ENCODE measurements around the gene SPEF1. TPM values are rescaled to one million over a fixed set of nuclear protein-coding genes. Genes with fewer than 3 reads are reported as not detected.

Gene SPEF1
- total RNA-seq, 2 donors from 2014 or later: 0.14 TPM; not detected in 1

- DNase-seq (no peak), ATAC-seq (no peak)
- intact Hi-C loops (cut with DNase I, micrococcal nuclease): no loop called here
Measured at GRCh38 chr20:3754276-3754630, 27.0 kb downstream of the SPEF1 start.

DNA sequence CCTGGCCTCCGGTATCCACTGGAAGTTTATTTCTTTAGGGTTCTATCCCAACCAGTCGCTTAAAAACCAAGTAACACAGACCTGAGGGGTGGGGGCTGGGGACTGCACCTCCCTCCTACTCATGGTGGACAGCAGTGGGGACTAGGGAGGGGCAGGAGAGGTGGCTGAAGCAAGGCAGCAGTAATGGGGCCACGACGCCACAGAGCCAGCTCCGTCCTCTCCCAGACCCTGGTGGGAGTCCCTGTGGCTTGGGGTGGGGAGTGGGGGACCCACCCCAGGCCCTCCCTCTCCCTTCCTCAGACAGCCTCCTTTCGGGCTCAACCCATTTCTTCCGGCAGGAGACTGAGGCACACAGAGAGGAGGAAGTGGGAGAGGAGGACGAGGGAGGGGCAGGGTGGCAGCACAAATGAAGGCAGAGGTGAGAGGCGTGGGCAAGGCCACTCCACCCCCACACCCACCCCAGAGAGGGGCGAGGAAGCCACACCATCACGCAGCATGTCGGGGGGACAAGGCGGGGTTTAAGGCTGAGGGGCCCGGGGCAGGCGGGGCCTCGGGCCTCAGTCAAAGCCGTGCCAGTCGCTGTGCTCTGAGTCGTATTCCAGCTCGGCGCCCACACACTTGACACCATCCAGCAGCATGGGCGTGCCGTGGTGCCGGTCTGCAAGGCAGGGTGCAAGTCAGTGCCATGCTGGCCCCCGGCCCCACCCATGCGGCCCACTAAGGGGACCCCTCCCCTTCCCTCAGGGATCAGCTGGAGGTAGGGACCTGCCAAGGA, 27.6 kb downstream of the SPEF1 start:
- intact Hi-C loops (cut with DNase I, micrococcal nuclease): no loop called here
- ATAC-seq: no peak
- DNase-seq: no peak

- peak; percentile 68 for ATAC-seq
- intact Hi-C loops (cut with DNase I, micrococcal nuclease): no loop called here
- peak in 1 of 2 donors; percentile 77 for DNase-seq
Measured at GRCh38 chr20:3753098-3753497, 28.1 kb downstream of the SPEF1 start.

GRCh38 chr20:3752386-3752759, 28.9 kb downstream of the SPEF1 start:
- ATAC-seq (peak; percentile 11), DNase-seq (no peak)
- intact Hi-C loops (cut with DNase I, micrococcal nuclease): no loop called here

GRCh38 chr20:3751675-3752385, 29.4 kb downstream of the SPEF1 start:
- intact Hi-C loops (cut with DNase I, micrococcal nuclease): no loop called here
- DNase-seq: peak; percentile 69 to 74
- ATAC-seq: peak; percentile 64

DNA sequence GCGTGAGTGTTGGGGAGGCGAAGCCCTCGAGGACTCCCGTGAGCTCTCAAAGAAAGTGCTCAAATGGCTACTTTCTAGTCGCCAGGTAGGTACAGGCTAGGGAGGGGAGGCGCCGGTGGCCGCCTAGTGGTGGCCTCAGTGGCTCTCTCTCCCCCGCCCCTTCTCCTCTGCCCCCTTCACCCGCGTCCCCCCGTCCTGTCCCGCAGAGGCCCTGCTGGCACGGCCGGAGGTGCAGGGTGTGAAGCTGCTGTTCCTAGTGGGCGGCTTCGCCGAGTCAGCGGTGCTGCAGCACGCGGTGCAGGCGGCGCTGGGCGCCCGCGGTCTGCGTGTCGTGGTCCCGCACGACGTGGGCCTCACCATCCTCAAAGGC, 30.0 kb downstream of the SPEF1 start:
- DNase-seq: no peak
- ATAC-seq: peak; percentile 1
- intact Hi-C loops (cut with DNase I, micrococcal nuclease): no loop called here

DNA sequence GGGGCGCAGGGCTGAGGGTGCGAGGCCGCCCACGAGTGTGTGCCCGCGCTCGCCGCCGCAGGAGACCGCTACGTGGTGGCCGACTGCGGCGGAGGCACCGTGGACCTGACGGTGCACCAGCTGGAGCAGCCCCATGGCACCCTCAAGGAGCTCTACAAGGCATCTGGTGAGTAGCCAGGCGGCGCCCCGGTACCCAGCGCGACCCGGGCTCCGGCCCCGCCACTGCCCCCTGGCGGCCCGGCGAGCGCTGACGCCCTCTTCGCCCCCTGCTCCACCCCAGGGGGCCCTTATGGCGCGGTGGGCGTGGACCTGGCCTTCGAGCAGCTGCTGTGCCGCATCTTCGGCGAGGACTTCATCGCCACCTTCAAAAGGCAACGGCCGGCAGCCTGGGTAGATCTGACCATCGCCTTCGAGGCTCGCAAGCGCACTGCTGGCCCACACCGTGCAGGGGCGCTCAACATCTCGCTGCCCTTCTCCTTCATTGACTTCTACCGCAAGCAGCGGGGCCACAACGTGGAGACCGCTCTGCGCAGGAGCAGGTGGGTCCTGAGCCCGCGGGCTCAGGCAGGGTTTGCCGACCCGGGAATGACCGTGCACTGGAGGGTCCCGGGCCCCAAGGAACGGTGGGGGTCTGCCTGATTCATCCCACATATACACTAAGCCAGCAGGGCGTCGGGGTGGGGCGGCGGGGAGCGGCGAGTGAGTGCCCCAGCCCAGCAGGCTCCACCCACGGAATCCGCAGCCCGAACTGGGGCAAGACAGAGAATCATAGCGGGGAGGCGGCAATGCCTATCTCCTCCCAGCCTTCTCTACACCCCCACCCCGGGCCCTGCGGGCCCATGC, 31.3 kb downstream of the SPEF1 start:
- peak; percentile 41 for ATAC-seq
- DNase-seq: peak in 1 of 2 donors; percentile 32
- intact Hi-C loops (cut with DNase I, micrococcal nuclease): no loop called here

DNA sequence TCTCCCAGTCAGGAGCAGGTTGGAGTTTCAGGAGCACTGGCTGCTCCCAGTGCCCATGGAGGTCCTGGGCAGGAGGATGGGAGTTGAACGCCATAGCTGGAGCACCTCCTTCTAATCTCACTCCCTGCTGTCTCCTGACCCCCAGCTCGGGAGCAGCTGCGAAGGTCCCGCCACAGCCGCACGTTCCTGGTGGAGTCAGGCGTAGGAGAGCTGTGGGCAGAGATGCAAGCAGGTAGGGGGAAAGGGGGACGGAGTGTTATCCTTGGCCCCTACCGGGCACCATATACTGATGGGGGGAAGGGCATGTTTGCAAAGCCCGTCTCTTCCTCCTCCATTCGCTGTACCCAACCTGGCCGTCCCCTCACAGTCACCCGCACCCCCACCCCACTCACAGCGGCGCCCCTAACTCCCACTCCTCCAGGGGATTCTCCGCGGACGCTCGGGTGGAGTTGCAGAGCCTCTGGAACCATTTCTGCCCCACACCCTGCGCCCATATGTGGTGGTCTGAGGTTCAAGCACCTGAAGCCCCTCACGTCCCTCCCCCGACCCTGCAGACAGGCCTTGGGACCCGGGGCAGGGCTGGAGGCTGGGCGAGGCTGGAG, 32.1 kb downstream of the SPEF1 start:
- intact Hi-C loops (cut with DNase I, micrococcal nuclease): no loop called here
- ATAC-seq (no peak), DNase-seq (no peak)

GRCh38 chr20:3748073-3748472, 33.2 kb downstream of the SPEF1 start:
- intact Hi-C loops (cut with DNase I, micrococcal nuclease): no loop called here
- ATAC-seq (no peak), DNase-seq (no peak)

GRCh38 chr20:3747471-3747870, 33.8 kb downstream of the SPEF1 start:
- ATAC-seq (no peak), DNase-seq (no peak)
- intact Hi-C loops (cut with DNase I, micrococcal nuclease): no loop called here

DNA sequence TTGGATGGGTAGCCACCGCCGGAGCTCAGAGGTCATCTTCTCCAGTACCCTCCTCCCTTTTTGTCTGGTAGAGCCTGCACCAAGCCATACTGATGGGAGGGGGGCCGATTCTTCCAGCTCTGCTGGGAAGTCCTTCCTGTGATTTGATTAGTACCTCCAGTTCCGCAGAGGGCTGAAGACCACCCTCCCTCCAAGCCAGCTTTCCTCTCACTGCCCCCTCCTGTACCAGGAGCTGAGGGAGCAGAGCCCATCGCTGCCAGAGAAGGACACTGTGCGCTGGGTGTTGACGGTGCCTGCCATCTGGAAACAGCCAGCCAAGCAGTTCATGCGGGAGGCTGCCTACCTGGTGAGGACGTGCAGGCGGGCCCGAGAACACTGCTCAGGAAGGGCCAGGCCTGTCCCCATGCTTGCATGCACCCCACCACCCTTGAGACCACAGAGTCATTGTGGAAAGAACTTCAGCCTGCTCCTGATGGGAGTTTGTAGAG, 35.5 kb downstream of the SPEF1 start:
- ATAC-seq (no peak), DNase-seq (no peak)
- intact Hi-C loops (cut with DNase I, micrococcal nuclease): no loop called here

DNA sequence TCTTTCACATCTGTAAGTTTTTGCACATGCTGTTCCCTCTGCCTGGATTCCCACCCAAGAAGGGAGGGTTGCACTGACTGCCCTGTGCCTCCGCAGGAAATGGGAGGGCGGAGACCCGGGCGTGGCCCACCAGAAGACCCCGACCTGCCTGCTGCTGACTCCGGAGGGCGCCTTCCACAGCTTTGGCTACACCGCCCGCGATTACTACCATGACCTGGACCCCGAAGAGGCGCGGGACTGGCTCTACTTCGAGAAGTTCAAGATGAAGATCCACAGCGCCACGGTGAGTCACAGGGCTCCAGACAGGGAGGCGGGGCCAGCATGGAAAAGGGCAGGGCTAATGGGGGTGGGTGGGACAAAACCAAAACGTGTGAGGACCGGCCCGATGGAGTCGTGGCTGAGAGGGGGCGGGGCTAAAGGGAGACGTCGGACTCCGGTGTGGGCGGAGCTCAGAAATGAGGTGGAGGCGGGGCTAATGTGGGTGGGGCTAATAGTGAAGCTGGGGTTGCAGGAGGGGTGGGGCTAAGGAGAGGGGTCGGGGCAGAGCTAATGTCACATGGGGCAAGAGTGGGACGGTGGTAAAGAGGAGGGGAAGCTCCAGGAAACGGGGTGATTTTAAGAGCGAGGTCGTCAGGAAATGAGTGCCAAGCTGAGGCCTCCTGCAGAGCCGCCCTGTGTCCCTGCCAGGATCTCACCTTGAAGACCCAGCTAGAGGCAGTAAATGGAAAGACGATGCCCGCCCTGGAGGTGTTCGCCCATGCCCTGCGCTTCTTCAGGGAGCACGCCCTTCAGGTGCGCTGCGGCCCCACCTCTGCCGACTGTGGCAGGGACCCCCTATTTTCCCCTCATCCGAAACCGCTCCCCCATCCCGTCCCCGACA, 36.2 kb downstream of the SPEF1 start:
- ATAC-seq (peak; percentile 52), DNase-seq (peak in 1 of 2 donors; percentile 56)
- intact Hi-C loops (cut with DNase I, micrococcal nuclease): no loop called here

GRCh38 chr20:3744037-3744436, 37.2 kb downstream of the SPEF1 start:
- intact Hi-C loops (cut with DNase I, micrococcal nuclease): no loop called here
- ATAC-seq (no peak), DNase-seq (no peak)

- no peak for DNase-seq
- ATAC-seq: no peak
- intact Hi-C loops (cut with DNase I, micrococcal nuclease): no loop called here
Measured at GRCh38 chr20:3743251-3743650, 38.0 kb downstream of the SPEF1 start.

DNA sequence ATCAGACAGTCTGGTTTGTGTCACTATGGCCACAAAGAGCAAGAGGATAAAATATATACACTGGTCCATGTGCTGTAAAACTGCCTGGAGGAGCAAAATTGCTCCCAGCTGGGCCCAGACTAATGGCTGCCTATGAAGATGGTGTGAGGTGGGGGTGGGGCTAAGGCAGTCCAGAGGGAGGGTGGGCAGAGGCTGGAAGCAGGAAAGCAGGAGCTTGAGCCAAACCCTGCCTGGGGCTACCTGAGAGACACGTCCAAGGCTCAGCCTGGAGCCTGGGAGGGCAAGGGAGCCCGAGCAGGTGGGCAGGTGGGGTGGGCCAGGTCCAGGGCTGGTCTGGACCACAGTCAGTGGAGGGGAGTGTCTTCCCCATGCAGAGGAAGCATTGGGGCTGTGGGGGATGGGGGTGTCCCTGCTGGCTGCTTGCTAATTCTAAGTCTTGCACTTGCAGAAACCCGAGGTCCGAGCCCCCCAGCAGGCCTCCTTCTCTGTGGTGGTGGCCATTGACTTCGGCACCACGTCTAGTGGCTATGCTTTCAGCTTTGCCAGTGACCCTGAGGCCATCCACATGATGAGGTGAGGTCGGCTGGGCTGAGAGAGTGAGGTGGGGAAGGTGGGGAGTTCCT, 39.3 kb downstream of the SPEF1 start:
- ATAC-seq (no peak), DNase-seq (no peak)
- intact Hi-C loops (cut with DNase I, micrococcal nuclease): no loop called here

- no peak for DNase-seq
- no peak for ATAC-seq
Measured at GRCh38 chr20:3740615-3741301, 40.5 kb downstream of the SPEF1 start.

GRCh38 chr20:3739926-3740451, 41.3 kb downstream of the SPEF1 start:
- DNase-seq (no peak), ATAC-seq (no peak)
- intact Hi-C loops (cut with DNase I, micrococcal nuclease): no loop called here

More at GRCh38 chr20:3740615-3741301, 40.5 kb downstream of the SPEF1 start:
- intact Hi-C loops (cut with DNase I, micrococcal nuclease): no loop called here

All from left colon (tissue), 2 donors.